Stomach smooth muscle (tissue), 2 donors: ENCODE measurements around the gene FAM204A.

Experiments used
- H3K27ac ChIP-seq: one replicate; pipeline ENCODE4 v1.7.0; 2013; ENCODE audit warnings: mild to moderate bottlenecking, low read length, inconsistent platforms
- H3K27me3 ChIP-seq, 2 donors: one replicate each; pipeline ENCODE4 v1.7.0; 2013; ENCODE audit warnings: low read length in 2 of 2; ENCODE audit not compliant: insufficient read depth in 2 of 2, control insufficient read depth in 1 of 2
- H3K36me3 ChIP-seq, 2 donors: one replicate each; pipeline ENCODE4 v1.7.0; 2013; ENCODE audit warnings: low read length in 2 of 2; ENCODE audit not compliant: control insufficient read depth in 2 of 2, insufficient read depth in 2 of 2
- H3K4me1 ChIP-seq: one replicate; pipeline ENCODE4 v1.7.0; 2013; ENCODE audit warnings: low read length; ENCODE audit not compliant: control insufficient read depth, insufficient read depth
- H3K4me3 ChIP-seq, 2 donors: one replicate each; pipeline ENCODE4 v1.7.0; 2013; ENCODE audit warnings: low read length in 2 of 2
- H3K9ac ChIP-seq, 2 donors: one replicate each; pipeline ENCODE4 v1.7.0; 2013; ENCODE audit warnings: low read length in 2 of 2, mild to moderate bottlenecking in 1 of 2
- H3K9me3 ChIP-seq, 2 donors: one replicate each; pipeline ENCODE4 v1.7.0; 2013; ENCODE audit warnings: low read length in 2 of 2; ENCODE audit not compliant: control insufficient read depth in 2 of 2
- donor health status: healthy.
- donor health status: Pancreatic carcinoma.

FAM204A gene

DNA sequence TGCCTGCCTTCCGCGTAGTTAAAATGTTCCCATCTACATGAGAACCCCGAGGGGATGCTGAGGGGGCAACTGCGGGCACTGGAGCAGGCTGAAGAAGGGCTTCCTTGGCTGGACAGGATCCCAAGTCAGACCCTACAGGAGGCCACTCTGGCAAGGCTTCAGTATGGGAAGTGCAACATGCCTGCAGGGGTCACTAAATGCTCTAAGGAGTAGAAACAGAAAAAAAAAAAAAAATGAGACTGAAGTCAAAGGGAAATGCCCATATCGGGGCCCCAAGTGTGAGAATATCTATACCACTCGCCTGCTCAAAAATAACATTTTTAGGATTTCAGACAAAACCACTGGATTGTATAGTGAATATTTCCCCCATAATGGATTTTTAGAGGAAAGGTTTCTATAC is 33.5 kb downstream of the FAM204A start:
- Histone ChIP-seq H3K9me3 (no peaks in the 10 kb centered on the region), H3K36me3 (peaks cover 17 to 27% of the 10 kb centered on the region in 2 donors), H3K27me3 (no peaks in the 10 kb centered on the region), H3K4me3 (no peak overlapping the region), H3K4me1 (peaks cover 3% of the 10 kb centered on the region), H3K9ac (no peak overlapping the region), H3K27ac (no peak overlapping the region)

DNA sequence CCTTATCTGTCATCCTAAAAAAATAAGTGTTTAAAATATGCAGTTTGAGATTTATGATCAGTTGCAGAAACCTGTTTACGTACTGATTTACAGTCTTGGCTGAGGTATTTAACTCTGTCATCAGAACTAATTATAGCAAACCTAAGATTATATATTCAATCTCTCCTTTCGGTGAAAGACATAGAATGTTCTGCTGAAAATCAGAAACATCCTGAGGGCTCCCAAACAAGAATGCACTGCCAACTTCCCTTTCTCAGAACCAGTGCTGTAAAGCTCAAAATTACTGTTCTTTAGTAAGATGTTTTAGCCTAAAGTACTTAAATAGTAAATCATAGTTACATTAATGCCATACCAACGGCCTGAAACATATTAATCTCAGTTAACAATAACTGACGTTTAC is 34.3 kb downstream of the FAM204A start:
- H3K4me3 ChIP-seq, result no peak overlapping the region
- H3K36me3 ChIP-seq, result peaks cover 17 to 25% of the 10 kb centered on the region in 2 donors
- no peak overlapping the region for H3K9ac ChIP-seq
- no peaks in the 10 kb centered on the region for H3K9me3 ChIP-seq
- no peaks in the 10 kb centered on the region for H3K27me3 ChIP-seq
- H3K4me1 ChIP-seq, result peaks cover 3% of the 10 kb centered on the region
- no peak overlapping the region for H3K27ac ChIP-seq

DNA sequence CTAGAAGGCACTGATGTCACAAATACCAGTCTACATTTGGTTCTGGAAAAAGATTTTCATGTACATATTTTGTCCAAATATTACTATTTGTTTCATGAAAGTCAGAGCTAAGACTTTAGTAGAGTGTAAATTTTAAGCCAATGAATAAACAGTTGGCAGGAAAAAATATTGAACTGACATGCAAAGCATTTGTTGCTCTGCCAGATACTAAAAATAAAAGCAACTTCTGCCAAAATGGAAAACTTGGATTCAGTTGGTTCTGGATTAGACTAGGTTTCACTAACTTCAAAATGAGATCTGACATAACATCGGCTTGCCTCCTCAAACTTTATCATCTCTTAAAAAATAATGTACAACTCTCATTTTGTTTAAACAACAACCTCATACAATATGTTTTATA is 34.9 kb downstream of the FAM204A start:
- H3K4me3 ChIP-seq, result no peak overlapping the region
- no peak overlapping the region for H3K27ac ChIP-seq
- peaks cover 17 to 25% of the 10 kb centered on the region in 2 donors for H3K36me3 ChIP-seq

DNA sequence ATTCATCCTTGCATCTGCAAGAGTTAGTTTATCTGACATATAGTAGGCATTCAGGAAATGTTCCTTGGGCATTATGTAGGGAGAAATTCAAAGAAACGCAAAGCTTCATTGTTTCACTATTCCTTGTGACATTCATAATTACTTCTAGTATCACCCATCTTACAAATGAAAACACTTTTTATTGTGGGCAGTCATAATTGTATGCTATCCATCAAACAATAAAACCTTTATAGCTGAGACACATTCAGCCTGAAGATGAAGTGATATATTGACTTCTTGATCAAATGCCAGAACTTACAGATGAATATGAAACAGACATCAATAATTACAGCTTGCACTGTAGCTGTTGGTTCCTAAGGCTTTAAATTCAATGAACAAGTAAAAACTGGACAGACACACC is 36.4 kb downstream of the FAM204A start:
- Histone ChIP-seq H3K27me3 (no peaks in the 10 kb centered on the region), H3K27ac (no peak overlapping the region), H3K9me3 (no peaks in the 10 kb centered on the region), H3K4me3 (no peak overlapping the region), H3K4me1 (peaks cover 10% of the 10 kb centered on the region), H3K9ac (no peak overlapping the region), H3K36me3 (peaks cover 13 to 15% of the 10 kb centered on the region in 2 donors)

More for the DNA sequence above, 34.9 kb downstream of the FAM204A start:
- Histone ChIP-seq H3K27me3 (no peaks in the 10 kb centered on the region), H3K4me1 (peaks cover 6% of the 10 kb centered on the region), H3K9me3 (no peaks in the 10 kb centered on the region), H3K9ac (no peak overlapping the region)

DNA sequence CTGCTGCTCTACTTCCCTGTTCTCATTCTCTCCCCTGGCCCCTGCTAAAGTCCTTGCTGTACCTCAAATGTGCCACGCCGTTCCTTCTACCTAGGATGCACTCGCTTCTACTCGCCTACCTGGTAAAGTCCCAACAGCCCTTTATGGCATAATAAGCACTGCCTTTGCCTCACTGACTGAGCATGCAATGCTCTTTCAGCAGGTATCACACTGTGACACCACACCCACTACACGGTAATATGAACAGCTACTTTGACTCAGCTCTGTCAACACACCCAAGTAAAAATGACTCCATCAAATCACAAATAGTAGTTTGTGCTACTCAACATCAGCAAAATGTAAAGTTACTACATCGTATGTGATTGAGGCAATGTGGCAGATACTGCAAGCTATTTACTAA is 37.6 kb downstream of the FAM204A start:
- peaks cover 8 to 13% of the 10 kb centered on the region in 2 donors for H3K36me3 ChIP-seq
- H3K9ac ChIP-seq, result no peak overlapping the region
- H3K27me3 ChIP-seq, result no peaks in the 10 kb centered on the region
- peaks cover 10% of the 10 kb centered on the region for H3K4me1 ChIP-seq
- no peak overlapping the region for H3K4me3 ChIP-seq
- no peaks in the 10 kb centered on the region for H3K9me3 ChIP-seq
- H3K27ac ChIP-seq, result no peak overlapping the region

DNA sequence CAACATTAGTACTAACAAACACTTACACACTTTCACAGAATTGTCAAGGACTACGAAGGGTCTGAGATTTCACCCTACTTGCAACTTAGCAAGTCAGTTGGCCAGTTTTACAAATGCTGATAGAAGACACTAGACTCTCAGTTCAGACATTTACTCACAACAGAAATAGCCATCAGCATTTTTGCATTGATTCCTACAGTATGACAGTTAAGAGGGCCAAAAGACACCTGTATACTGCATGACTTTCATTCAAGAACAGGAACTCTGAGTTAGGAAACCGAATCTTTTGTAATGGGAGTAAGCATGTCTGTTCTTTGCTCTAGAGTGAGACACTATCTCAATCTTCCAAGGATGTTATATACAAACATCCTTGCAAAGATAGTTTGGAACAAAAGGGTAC is 40.9 kb downstream of the FAM204A start:
- no peaks in the 10 kb centered on the region for H3K9me3 ChIP-seq
- H3K9ac ChIP-seq, result no peak overlapping the region
- H3K27ac ChIP-seq, result no peak overlapping the region
- peaks cover 8% of the 10 kb centered on the region for H3K4me1 ChIP-seq
- H3K4me3 ChIP-seq, result no peak overlapping the region
- no peaks in the 10 kb centered on the region for H3K27me3 ChIP-seq
- peaks cover 0 to 6% of the 10 kb centered on the region in 2 donors for H3K36me3 ChIP-seq

DNA sequence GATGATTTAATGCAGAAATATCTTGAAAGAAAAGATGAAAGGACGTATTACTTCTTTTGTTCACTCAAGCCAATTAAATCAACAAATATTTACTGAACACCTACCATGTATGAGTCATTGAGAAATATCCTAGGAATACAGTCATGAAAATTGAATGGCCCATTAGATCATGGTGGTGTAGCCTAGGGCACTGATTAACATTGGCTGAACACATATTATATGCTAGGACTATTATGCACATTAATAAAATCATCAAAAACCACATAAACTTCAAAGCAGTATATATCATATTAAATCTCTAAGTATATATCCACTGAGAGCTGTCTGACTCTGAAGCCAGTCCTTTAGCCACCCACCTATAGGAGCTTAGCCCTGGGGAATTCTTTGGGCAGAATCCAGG is 41.8 kb downstream of the FAM204A start:
- no peak overlapping the region for H3K27ac ChIP-seq
- peaks cover 0 to 6% of the 10 kb centered on the region in 2 donors for H3K36me3 ChIP-seq
- H3K4me1 ChIP-seq, result peaks cover 8% of the 10 kb centered on the region
- H3K4me3 ChIP-seq, result no peak overlapping the region
- H3K9ac ChIP-seq, result no peak overlapping the region
- no peaks in the 10 kb centered on the region for H3K9me3 ChIP-seq
- no peaks in the 10 kb centered on the region for H3K27me3 ChIP-seq

DNA sequence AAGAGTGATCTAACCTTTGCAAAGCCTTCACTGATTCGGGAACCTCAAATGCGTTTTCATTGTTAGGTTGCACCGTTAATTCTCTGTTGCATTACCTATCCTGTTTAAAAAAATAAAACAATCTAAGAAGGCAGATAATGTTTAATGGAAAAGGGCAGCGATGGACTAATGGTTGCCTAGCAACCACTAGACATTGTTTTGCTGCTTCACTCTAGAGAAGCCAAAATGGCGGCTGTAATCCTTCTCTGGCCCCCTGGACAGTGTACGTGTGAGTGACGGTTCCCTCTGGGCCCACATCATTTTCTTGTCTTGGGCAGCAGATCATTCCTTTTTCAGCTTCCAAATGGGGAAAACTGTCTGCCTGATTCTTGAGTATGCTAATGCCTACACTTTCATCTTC is 43.3 kb downstream of the FAM204A start:
- no peak overlapping the region for H3K9ac ChIP-seq
- H3K27ac ChIP-seq, result no peak overlapping the region
- no peak overlapping the region for H3K4me3 ChIP-seq
- H3K27me3 ChIP-seq, result no peaks in the 10 kb centered on the region
- no peaks in the 10 kb centered on the region for H3K9me3 ChIP-seq
- peaks cover 8% of the 10 kb centered on the region for H3K4me1 ChIP-seq
- no peaks in the 10 kb centered on the region for H3K36me3 ChIP-seq

DNA sequence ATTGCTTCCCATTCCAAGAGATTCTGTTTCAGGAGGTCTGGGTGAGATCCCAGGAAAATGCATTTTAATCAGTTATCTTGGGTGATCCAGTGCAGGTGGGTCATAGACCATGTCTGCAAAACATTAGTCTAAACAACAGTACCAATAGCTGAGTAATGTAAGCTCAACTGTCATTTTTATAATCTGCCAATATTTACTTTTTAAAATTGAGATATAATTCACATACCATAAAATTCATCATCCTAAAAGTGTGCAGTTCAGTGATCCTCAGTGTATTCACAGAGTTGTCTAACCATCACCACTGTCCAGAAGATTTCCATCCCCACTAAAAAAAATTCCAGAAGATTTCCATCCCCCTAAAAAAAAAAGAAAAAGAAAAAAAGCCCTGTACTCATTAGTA is 51.0 kb downstream of the FAM204A start:
- Histone ChIP-seq H3K9me3 (no peaks in the 10 kb centered on the region), H3K4me1 (no peaks in the 10 kb centered on the region), H3K36me3 (no peaks in the 10 kb centered on the region), H3K27ac (no peak overlapping the region), H3K4me3 (no peak overlapping the region), H3K9ac (no peak overlapping the region), H3K27me3 (peaks cover 0 to under 1% of the 10 kb centered on the region in 2 donors)

DNA sequence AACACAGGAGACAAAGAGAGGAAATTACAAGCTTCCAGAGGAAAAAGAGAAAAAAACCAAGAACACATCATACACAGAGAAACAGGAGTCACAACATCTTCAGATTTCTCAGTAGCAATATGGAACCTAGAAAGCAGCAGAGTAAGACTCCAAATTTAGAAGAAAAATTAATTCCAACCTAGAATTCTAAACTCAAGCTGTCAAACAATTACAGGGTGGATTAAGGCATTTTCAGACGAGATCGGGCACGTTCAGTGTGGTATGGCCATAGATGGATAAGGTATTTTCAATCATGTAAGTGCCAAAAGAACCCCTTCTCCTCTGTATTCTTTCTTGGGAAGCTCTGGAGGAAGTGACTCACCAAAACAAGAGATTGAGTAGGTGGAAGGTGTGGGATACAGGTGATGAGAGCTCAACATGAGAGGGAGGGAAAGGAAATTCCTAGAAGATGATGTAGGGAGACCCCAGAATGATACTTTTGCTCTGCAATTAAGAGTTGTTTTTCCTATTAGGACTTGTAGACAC is 51.6 kb downstream of the FAM204A start:
- H3K27me3 ChIP-seq, result peaks cover 0 to 5% of the 10 kb centered on the region in 2 donors
- H3K9ac ChIP-seq, result no peak overlapping the region
- no peaks in the 10 kb centered on the region for H3K36me3 ChIP-seq
- no peak overlapping the region for H3K27ac ChIP-seq
- H3K4me1 ChIP-seq, result no peaks in the 10 kb centered on the region
- no peak overlapping the region for H3K4me3 ChIP-seq
- H3K9me3 ChIP-seq, result no peaks in the 10 kb centered on the region

DNA sequence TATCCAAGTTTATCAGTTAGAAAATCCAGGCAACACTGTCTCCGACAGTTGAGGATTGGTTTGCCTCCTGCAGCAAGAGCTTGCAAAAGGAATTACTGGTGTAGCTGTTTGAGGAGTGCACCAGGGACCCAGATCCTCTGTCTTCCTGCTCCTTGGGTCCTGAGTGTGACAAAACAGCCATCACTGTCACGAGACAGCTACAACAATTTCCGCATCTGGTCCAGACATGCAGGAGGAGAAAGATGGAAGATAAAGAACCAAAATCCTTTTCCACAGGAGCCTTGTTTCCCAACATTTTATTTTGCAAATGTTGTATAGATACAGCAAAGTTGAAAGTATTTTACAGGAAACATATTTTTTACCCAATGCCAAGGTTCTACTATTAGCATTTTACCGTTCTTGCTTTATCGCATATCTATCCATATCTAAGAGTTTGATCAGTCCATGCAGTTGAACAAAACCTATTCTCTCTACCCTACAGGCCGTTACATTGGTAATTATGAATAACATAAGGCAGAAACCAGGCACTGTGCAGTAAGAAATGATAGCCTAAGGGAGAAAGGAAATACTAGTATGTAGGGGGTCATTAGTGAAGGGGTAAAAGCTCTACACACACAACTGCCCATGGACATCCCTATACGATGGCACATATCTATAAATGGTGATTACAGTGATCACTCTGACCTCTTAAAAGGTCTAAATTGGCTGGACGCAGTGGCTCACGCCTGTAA is 54.9 kb downstream of the FAM204A start:
- H3K27ac ChIP-seq, result no peak overlapping the region
- no peaks in the 10 kb centered on the region for H3K36me3 ChIP-seq
- H3K27me3 ChIP-seq, result peaks cover 0 to 10% of the 10 kb centered on the region in 2 donors
- H3K9ac ChIP-seq, result no peak overlapping the region
- H3K4me1 ChIP-seq, result no peaks in the 10 kb centered on the region
- H3K4me3 ChIP-seq, result no peak overlapping the region
- no peaks in the 10 kb centered on the region for H3K9me3 ChIP-seq
